ENCODE results near the gene RRBP1. TPM values are rescaled to one million over a fixed set of nuclear protein-coding genes. Genes with fewer than 3 reads are reported as not detected.

RRBP1 gene, protein sequence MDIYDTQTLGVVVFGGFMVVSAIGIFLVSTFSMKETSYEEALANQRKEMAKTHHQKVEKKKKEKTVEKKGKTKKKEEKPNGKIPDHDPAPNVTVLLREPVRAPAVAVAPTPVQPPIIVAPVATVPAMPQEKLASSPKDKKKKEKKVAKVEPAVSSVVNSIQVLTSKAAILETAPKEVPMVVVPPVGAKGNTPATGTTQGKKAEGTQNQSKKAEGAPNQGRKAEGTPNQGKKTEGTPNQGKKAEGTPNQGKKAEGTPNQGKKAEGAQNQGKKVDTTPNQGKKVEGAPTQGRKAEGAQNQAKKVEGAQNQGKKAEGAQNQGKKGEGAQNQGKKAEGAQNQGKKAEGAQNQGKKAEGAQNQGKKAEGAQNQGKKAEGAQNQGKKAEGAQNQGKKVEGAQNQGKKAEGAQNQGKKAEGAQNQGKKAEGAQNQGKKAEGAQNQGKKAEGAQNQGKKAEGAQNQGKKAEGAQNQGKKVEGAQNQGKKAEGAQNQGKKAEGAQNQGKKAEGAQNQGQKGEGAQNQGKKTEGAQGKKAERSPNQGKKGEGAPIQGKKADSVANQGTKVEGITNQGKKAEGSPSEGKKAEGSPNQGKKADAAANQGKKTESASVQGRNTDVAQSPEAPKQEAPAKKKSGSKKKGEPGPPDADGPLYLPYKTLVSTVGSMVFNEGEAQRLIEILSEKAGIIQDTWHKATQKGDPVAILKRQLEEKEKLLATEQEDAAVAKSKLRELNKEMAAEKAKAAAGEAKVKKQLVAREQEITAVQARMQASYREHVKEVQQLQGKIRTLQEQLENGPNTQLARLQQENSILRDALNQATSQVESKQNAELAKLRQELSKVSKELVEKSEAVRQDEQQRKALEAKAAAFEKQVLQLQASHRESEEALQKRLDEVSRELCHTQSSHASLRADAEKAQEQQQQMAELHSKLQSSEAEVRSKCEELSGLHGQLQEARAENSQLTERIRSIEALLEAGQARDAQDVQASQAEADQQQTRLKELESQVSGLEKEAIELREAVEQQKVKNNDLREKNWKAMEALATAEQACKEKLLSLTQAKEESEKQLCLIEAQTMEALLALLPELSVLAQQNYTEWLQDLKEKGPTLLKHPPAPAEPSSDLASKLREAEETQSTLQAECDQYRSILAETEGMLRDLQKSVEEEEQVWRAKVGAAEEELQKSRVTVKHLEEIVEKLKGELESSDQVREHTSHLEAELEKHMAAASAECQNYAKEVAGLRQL (N-terminal part only)
- 100 to 1,000 TPM; 113 to 136 (median 126) TPM for polyA plus RNA-seq (ENCODE audit: insufficient read length in 4 of 4)

DNA sequence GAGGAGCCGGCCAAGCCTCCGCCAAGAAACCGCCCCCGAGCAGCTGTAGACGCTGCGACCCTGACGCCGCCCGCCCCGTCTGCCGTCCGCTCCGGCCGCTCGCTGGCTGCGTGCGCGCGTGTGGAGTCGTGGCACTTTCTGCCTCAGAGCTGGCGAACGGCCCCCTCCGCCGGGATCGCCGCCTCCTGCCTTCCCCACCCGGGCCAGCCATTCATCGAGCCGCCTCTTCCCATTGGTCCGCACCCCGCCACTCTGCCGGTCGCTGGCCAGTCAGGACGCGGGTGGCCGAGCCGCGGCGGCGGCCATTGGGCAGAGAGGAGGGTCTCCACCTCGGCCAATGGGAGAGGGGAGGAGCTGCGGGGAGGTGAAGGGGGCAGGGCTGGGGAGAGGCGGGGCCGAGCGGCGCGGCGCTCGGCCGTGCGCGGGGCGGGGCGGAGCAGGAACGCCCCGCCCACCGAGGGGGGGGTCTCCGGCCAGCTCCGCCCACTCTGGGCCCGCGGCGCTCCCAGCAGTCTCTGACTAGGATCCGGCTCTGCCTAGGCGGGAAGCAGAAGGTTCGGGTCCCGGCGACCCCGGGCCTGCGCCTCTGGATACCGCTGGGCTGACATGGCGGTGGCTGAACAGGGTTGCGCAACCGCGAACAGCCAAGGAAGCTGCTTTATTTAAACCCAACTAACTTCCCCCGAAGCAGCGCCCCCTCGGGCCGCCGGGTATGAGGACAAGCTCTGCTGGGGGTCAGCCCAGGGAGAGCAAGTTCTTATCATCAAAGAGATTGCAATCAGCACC lies at the start of gene RRBP1:
TSS of gene RRBP1 (minus strand) at position 140 of the 786 bp plus-strand sequence. CDS start 21,735 bp downstream, outside the sequence.
- DNase-seq (ENCODE audit: low read depth in 4 of 4, low spot score in 2 of 4), result peak; percentile 79 to 92 (median 89)

DNA sequence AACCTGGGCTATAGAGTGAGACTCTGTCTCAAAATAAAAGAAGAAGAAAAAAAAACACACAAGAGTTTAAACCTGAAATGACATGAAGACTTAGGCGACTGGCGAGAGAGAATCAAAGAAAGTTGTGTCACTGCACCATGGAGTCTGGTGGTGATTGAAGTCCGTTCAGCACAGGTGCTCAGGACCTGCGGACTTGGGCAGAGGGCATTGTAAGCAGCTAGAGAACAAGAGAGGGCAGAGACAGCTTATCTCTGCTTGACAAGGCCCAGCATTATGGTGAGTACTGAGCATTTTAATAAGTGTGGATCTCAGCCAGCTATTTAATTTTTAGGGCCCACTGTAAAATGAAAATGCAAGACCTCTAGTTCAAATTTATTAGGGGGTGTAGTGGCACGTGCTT lies 49.2 kb upstream of the RRBP1 start:
- DNase-seq (ENCODE audit: low read depth in 4 of 4, low spot score in 2 of 4), result no peak

DNA sequence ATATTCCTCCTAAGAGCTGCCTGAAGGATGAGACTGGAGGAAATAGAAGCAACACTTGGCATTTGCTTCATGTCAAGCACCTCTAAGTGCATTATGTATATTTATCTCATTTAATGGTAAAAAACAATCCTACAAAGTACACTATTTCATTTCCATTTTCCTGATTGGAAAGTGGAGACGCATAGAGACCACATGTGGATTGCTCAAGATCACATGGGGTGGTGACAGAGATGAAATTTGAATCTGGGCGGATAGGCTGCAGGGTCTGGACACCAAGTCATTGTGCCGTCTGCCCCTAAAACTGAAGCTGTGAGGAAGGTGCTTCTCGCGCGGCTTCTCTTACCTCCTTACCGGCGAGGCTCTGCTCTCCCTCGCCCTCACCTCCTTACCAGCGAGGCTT lies 48.0 kb upstream of the RRBP1 start:
- no peak for DNase-seq (ENCODE audit: low read depth in 4 of 4, low spot score in 2 of 4)

DNA sequence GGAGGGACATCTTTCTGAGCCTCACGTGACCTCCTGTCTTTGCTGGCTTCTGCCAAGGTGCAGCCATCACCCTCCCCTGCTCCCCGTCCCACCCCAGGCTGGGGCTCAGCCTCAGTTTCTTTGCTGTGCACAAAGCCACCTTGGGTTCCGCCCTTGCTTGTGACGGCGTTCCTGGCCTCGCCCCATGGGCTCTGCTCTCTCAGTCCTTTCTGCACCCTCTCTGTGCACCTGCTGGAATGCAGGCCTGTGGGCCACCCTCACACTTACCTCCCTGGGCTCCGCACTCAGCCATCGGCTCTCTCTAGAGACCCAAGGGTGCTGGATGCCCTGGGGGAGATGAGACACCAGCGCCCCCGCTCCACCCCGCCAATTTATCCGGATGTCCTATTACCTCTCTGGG lies 46.0 kb upstream of the RRBP1 start:
- DNase-seq (ENCODE audit: low read depth in 4 of 4, low spot score in 2 of 4), result no peak

DNA sequence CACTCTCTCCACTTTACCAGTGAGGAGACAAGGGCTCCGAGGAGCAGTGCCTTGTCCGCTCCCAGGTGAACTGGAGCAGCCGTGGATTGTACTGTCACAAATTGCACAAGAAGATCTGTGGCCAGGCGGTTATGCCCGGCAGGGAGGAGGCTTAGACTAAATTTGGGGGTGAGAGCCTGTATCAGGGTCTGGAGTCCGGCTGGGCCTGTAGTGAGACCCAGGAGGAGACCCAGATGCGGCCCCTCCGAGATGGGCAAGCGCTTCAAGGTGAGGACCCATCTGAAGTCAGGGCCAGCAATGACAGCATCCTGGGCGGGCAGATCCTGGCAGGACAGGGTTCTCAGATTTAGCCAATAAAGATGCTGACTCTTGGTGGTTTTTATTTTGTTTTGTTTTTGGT lies 45.3 kb upstream of the RRBP1 start:
- DNase-seq (ENCODE audit: low read depth in 4 of 4, low spot score in 2 of 4), result no peak

DNA sequence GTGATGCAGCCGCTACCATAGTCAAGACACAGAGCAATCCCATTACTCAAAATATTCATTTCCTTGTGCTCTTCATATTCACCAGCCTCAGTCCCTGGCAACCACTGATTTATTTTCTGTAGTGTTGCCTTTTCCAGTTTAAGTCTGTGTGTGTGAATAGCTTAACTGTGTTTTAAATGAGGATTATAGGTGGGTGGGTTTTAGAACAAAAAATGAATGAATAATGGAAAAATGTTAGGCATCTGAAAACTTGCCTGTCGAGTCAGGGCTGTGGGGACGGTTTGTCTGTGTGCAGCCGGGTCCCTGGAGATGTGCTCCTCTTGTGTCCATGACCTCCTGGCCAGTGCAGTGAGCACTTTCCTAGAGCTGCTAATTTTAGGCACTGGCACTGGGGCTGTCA lies 44.9 kb upstream of the RRBP1 start:
- DNase-seq (ENCODE audit: low read depth in 4 of 4, low spot score in 2 of 4), result no peak

DNA sequence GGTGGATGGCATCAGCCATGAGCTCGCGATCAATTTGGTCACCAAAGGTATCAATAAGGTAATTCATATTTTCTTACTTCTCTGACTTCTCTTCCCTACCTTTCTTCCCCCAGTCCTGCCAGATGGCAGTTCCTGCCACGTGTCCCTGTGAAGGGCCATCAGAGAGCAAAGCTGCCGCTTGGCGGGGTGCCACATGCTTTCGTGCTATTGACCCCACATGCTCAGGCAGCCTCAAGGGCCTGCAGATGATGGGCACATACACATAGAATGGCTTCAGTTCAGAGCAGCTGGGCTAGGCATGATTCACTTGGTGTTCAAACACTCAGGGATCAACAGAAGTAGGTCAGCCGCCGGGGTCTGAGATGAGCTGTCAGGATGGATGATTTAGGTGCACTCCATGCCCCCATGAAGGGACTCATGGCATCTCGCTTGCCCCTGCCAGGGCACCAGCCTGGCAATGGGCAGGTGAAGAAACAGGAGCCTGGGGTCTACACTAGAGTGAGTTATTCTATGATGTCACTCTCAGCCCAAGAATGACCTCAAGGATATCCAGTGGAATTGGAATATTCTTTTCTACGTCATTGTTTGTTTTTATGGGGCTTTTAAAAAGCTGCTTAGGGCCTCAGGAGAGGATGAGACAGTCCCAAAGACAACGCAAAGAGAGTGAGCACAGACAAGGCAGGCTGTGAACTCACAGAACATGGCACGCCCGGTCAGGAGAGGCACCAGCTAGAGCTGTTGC lies 43.2 kb upstream of the RRBP1 start:
- DNase-seq (ENCODE audit: low read depth in 4 of 4, low spot score in 2 of 4), result no peak

DNA sequence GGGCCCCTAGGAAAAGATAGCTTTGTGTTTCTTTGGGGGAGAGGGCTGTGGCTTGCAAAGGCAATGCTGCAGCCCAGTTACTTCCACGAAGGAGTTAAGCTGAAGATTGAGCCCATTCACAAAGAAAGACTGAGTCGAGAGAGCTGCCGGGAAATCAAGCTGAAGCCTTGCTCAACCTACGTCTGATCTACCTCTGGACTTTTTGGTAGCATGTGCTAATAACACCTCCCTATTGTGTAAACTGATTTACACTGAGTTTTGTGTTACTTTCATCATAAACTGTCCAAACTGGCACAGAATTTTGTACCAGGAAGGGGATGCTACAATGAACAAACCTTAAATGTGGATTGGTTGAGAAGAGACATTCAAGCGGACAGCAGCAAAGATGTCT lies 41.3 kb upstream of the RRBP1 start:
- DNase-seq (ENCODE audit: low read depth in 4 of 4, low spot score in 2 of 4), result no peak

DNA sequence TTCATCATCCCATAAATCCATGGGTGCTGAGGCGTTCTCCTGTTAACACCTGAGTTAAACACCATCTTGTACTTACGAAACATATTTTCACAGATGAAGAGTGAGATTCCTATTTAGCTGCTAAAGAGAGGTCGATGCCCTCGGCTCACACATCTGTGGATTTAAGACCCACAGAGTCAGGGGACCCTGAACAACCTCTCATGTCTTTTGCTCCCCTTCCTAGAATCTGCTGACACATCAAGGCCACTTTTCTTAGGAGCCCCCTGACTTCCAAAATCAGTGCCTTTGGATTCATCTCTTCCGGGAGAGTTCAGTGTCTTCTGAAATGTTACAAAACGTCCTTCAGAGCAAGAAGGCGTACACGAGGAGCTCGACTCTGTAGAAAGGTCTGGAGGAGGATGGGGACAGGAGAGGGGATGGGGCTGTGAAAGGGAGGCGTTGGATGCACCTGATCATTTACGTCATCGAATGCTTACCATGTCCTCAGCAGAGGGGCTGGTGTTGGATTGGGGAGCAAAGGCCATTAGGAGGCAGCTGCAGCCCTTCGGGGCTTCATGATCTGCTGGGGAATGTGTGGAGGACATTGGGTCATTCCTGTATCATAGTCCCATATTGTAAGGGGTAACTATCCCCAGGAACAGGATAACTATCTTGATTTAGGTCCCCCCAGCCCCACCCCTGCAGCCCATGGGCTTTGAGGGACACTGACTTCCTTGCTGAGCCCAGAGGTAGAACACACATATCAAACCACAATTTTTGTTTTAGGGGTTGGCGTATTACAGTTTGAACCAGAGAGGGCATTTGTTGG lies 40.7 kb upstream of the RRBP1 start:
- DNase-seq (ENCODE audit: low read depth in 4 of 4, low spot score in 2 of 4), result no peak

DNA sequence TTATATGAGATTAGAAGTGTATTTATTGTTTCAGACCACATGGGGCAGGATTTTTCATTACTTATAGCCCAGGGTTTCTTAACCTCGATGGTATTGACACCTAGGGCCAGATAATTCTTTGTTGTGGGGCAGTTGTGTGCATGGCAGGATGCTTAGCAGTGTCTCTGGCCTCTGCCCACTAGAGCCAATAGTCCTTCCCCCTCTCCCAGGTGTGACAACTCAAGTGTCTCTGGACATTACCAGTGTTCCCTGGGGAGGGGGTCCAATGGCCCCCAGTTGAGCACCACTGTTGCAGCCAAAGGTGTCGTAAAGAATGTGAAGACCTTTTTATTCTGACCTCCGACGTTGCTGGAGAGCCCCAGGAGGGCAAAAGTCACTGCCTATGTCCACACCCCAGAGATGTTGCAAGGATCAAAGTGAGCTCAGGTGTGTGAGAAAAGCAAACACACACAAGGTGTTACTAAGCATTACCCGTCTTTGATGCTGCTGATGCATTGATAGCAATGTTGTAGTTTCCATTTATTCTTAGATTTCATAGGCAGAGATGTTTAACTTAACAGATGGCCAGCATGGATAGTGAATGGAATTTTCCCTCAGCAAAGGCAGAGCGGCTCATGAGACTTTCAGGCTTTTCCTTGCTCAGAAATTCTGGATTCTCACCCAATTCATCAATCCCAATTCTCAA lies 39.9 kb upstream of the RRBP1 start:
- no peak for DNase-seq (ENCODE audit: low read depth in 4 of 4, low spot score in 2 of 4)

DNA sequence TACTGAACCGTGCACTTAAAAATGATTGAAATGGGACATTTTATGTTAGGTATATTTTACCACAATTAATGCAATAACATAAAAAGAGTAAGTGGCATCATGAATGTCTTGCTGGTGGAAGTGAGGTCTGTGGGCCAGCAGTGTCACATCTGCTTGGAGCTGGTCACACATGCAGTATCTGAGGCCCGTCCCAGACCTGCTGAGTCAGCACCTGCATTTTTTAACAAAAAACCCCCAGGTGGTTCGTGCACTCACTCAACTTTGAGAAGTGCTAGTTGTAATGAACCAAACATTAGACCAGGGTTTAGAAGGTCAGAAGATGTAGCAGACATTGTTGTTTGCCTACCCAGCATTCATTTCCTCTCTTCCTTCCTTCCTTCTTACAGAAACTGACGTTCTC lies 38.7 kb upstream of the RRBP1 start:
- no peak for DNase-seq (ENCODE audit: low read depth in 4 of 4, low spot score in 2 of 4)

DNA sequence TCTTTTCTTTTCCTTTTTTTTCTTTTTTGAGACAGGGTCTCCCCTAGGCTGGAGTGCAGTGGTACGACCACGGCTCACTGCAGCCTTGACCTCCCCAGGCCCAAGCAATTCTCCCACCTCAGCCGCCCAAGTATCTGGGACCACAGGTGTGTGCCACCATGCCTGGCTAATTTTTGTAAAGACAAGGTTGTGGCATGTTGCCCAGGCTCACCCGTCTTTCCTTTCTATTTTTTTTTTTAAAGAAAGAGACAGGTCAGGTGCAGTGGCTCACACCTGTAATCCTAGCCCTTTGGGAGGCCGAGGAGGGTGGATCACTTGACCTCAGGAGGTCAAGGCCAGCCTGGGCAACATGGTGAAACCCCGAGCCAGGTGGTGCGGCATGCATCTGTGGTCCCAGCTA lies 34.3 kb upstream of the RRBP1 start:
- no peak for DNase-seq (ENCODE audit: low read depth in 4 of 4, low spot score in 2 of 4)

DNA sequence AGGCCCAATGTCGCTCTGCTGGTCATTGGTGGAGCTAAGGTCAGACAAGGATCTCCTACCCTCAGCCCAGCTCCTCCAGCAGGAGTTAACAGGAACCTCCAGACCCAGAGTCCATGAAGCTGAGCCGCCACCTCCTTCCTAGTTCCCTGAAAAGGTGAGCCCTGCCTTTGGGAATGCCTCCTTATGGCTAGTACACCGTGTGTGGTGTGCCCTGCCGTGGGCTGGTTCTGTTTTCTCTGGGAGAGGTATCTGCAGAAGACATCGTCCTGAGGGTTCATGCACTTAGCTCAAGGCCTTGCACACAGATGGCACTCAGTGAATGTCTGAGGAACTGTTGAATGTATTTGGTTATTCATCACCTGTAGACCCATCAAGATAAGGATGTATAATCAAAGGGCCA lies 33.0 kb upstream of the RRBP1 start:
- DNase-seq (ENCODE audit: low read depth in 4 of 4, low spot score in 2 of 4), result no peak

DNA sequence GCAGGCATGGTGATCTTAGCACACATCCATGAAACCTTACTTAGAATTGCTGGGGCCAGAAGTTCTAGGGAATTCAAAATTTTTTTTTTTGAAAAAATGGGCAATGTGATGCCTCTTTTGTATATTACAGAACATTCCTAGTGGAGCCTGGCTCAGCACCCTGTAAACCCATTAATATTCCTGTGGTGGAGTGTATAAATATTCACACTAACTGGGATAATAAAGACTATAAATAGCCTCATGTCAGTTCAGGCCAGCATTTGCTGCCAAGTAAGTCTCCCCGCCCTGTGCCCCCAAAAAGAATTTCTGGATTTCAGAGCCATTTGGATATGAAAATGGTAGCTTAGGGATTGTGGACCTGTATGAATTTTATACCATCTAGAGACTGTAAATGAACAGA lies 32.6 kb upstream of the RRBP1 start:
- no peak for DNase-seq (ENCODE audit: low read depth in 4 of 4, low spot score in 2 of 4)

DNA sequence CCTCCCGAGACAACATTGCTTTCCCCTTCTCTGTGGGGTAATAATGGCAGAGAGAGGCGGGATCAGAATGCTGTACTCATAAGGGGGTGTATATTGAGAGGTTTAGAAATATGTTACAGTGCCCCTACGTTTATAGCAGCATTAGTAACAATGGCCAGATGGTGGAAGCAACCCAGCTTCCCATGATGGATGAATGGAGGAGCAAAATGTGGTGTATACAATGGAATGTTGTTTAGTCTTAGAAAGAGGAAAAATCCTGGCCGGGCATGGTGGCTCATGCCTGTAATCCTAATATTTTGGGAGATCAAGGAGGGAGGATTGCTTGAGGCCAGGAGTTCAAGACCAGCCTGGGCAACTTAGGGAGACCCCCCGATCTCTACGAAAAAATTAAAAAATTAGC lies 30.7 kb upstream of the RRBP1 start:
- no peak for DNase-seq (ENCODE audit: low read depth in 4 of 4, low spot score in 2 of 4)

DNA sequence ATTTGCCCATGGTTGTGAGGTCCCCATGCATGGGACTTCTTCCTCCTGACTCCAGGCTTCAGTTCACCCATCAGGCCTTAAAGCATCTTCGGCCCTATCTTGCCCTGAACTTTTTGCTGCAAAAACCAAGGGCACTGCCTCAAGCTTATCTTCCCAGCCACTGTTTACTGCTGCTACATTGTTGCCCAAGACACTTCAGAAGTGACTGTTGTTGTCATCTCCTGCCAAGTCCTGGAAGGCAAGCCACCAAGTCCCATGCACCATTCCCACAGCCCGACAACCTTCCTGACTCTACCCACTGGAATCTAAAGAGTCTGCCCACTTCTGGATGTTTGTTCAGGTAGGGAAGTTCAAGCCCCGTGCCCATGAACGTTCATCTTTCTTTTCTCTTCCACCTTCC lies 30.2 kb upstream of the RRBP1 start:
- DNase-seq (ENCODE audit: low read depth in 4 of 4, low spot score in 2 of 4), result no peak

DNA sequence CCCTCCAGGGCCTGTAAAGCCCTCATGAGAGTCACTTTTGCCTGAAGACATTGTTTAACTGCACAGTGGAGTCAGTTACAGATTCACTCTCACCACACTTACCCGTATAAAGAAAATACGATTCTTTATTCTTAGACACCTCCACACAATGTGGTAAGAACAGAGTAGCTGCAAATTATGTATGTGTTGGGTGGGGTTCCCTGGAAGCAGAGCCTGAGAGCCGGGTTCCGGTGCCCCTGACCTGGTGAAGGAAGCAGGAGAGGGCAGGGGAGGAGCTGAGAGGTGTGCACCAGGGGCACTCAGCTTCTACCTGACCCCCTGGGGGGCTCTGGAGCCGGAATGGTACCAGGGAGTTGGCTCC lies 29.2 kb upstream of the RRBP1 start:
- DNase-seq (ENCODE audit: low read depth in 4 of 4, low spot score in 2 of 4), result no peak

All from left renal cortex interstitium (tissue), 4 donors.